H1 (cell line): ENCODE data around the gene DNAI1. TPM values are rescaled to one million over a fixed set of nuclear protein-coding genes. Genes with fewer than 3 reads are reported as not detected.
A peak's percentile ranks its signal among the peaks of the same experiment; 100 is the strongest.

Experiments used
- CTCF ChIA-PET: fragments of 300-600 bp; sonication (Branson Sonifier 250); formaldehyde crosslinking; loops from one replicate; lab custom pipeline; 2021; ENCODE audit not compliant: partially characterized antibody; lab: Charles Lee
- POLR2A ChIA-PET: fragments of 300-600 bp; sonication (Branson Sonifier 250); formaldehyde crosslinking; loops from one replicate; lab custom pipeline; 2021; ENCODE audit warnings: inconsistent platforms; ENCODE audit not compliant: partially characterized antibody; lab: Charles Lee
- DNase-seq, 2 experiments: peaks; one replicate each; pipeline versions ENCODE4 v3.0.0 to v3.0.0-alpha.2; 2010 to 2022; ENCODE audit warnings: low spot score in 2 of 2, low read depth in 1 of 2, mixed read lengths in 1 of 2
- FAIRE-seq: peaks from 2 replicates; lab custom pipeline; 2011; peaks lifted over from hg19 to GRCh38; lab: Jason Lieb, UNC
- H2AFZ ChIP-seq: 2 replicates; pipeline ENCODE4 v1.8.1; 2012; ENCODE audit warnings: low read length, inconsistent platforms
- H2AK5ac ChIP-seq: 2 replicates; pipeline ENCODE4 v1.6.1; 2013; ENCODE audit warnings: low read depth, low read length
- H2BK120ac ChIP-seq: replicated peaks from 2 replicates; pipeline ENCODE3; 2013; ENCODE audit warnings: low read depth, low read length, inconsistent platforms
- H2BK12ac ChIP-seq: 2 replicates; pipeline ENCODE4 v1.6.1; 2013; ENCODE audit warnings: low read depth, low read length
- H2BK15ac ChIP-seq: 2 replicates; pipeline ENCODE4 v1.6.1; 2013; ENCODE audit warnings: low read length
- H2BK20ac ChIP-seq: 2 replicates; pipeline ENCODE4 v1.6.1; 2013; ENCODE audit warnings: low read length
- H2BK5ac ChIP-seq: 2 replicates; pipeline ENCODE4 v1.6.1; 2013; ENCODE audit warnings: low read depth, low read length
- H3K14ac ChIP-seq: 2 replicates; pipeline ENCODE4 v1.6.1; 2013; ENCODE audit warnings: inconsistent platforms; ENCODE audit not compliant: insufficient read length
- H3K18ac ChIP-seq: 2 replicates; pipeline ENCODE4 v1.6.1; 2013; ENCODE audit warnings: low read length; ENCODE audit errors: extremely low read depth
- H3K23ac ChIP-seq: 2 replicates; pipeline ENCODE4 v1.6.1; 2013; ENCODE audit warnings: inconsistent platforms; ENCODE audit not compliant: insufficient read length
- H3K23me2 ChIP-seq: 2 replicates; pipeline ENCODE4 v1.6.1; 2013; ENCODE audit warnings: low read depth, low read length
- H3K27ac ChIP-seq: 2 replicates; pipeline ENCODE4 v1.6.1; 2011; ENCODE audit warnings: low read depth, low read length, inconsistent platforms
- H3K27me3 ChIP-seq, 4 experiments: replicated peaks in 1 of 4; 1 replicate in 1 of 4; 2 replicates in 3 of 4; pipeline versions ENCODE4 v1.6.1 to v1.8.1; 2011 to 2013; ENCODE audit warnings: low read length in 3 of 4, mild to moderate bottlenecking in 3 of 4, inconsistent platforms in 2 of 4, mixed read lengths in 2 of 4, moderate library complexity in 1 of 4; ENCODE audit not compliant: control insufficient read depth in 3 of 4, insufficient read depth in 3 of 4; ENCODE audit errors: extremely low read depth in 1 of 4
- H3K36me3 ChIP-seq, 4 experiments: 2 replicates each; pipeline versions ENCODE4 v1.6.1 to v1.8.1; 2011 to 2013; ENCODE audit warnings: mild to moderate bottlenecking in 4 of 4, low read length in 3 of 4, moderate library complexity in 2 of 4, control low read depth in 1 of 4, inconsistent platforms in 1 of 4; ENCODE audit not compliant: insufficient read depth in 4 of 4, control insufficient read depth in 2 of 4
- H3K4ac ChIP-seq: replicated peaks from 2 replicates; pipeline ENCODE3; 2013; ENCODE audit warnings: low read length, low read depth, mixed read lengths, inconsistent platforms; ENCODE audit not compliant: insufficient read length
- H3K4me1 ChIP-seq, 4 experiments: replicated peaks in 1 of 4; 1 replicate in 1 of 4; 2 replicates in 3 of 4; pipeline versions ENCODE4 v1.6.1 to v1.8.1; 2011 to 2013; ENCODE audit warnings: low read length in 3 of 4, inconsistent platforms in 2 of 4, mixed read lengths in 1 of 4; ENCODE audit not compliant: insufficient read depth in 4 of 4, control insufficient read depth in 3 of 4
- H3K4me2 ChIP-seq, 2 experiments: 2 replicates each; pipeline versions ENCODE4 v1.6.1 to v1.8.1; 2011 to 2013; ENCODE audit warnings: low read depth in 2 of 2, low read length in 2 of 2, control low read depth in 1 of 2, inconsistent platforms in 1 of 2, mild to moderate bottlenecking in 1 of 2; ENCODE audit not compliant: insufficient read depth in 1 of 2
- H3K4me3 ChIP-seq, 4 experiments: fragments of 200-600, 300-600 bp in 1 of 4; sonication (generic), shearing (Covaris generic), sonication (Bioruptor Twin) in 1 of 4; 2 replicates each; pipeline versions ENCODE4 v1.5.1 to v1.8.1; 2011 to 2016; ENCODE audit warnings: low read length in 4 of 4, low read depth in 3 of 4, control low read depth in 2 of 4, inconsistent platforms in 2 of 4, mild to moderate bottlenecking in 2 of 4, mixed read lengths in 1 of 4, moderate library complexity in 1 of 4; ENCODE audit not compliant: insufficient read depth in 2 of 4; ENCODE audit errors: extremely low read depth in 1 of 4
- H3K56ac ChIP-seq: replicated peaks from 2 replicates; pipeline ENCODE3; 2013; ENCODE audit warnings: low read depth, mild to moderate bottlenecking, mixed read lengths, low read length, inconsistent platforms; ENCODE audit not compliant: insufficient read length
- H3K79me1 ChIP-seq: 2 replicates; pipeline ENCODE4 v1.6.1; 2013; ENCODE audit warnings: low read depth, low read length, control low read depth
- H3K79me2 ChIP-seq, 2 experiments: 2 replicates each; pipeline versions ENCODE4 v1.6.1 to v1.8.1; 2012 to 2013; ENCODE audit warnings: low read length in 2 of 2, mild to moderate bottlenecking in 2 of 2, inconsistent platforms in 1 of 2; ENCODE audit not compliant: insufficient read depth in 2 of 2, control insufficient read depth in 1 of 2
- H3K9ac ChIP-seq, 4 experiments: replicated peaks in 1 of 4; 1 replicate in 1 of 4; 2 replicates in 3 of 4; pipeline versions ENCODE4 v1.6.1 to v1.8.1; 2011 to 2013; ENCODE audit warnings: low read depth in 3 of 4, low read length in 3 of 4, control low read depth in 2 of 4, mild to moderate bottlenecking in 2 of 4, moderate library complexity in 2 of 4, inconsistent platforms in 1 of 4; ENCODE audit errors: extremely low read depth in 1 of 4
- H3K9me3 ChIP-seq, 2 experiments: 2 replicates each; pipeline versions ENCODE4 v1.6.1 to v1.8.1; 2012 to 2013; ENCODE audit warnings: mild to moderate bottlenecking in 2 of 2, moderate library complexity in 2 of 2, control low read depth in 1 of 2, inconsistent platforms in 1 of 2, low read depth in 1 of 2, low read length in 1 of 2, mixed read lengths in 1 of 2; ENCODE audit not compliant: insufficient read depth in 2 of 2
- H4K20me1 ChIP-seq, 2 experiments: replicated peaks in 1 of 2; 2 replicates each; pipeline versions ENCODE3 to v1.8.1; 2011 to 2013; ENCODE audit warnings: inconsistent platforms in 2 of 2, low read length in 2 of 2, mild to moderate bottlenecking in 1 of 2; ENCODE audit not compliant: insufficient read depth in 2 of 2, control insufficient read depth in 1 of 2
- H4K5ac ChIP-seq: 2 replicates; pipeline ENCODE4 v1.6.1; 2013; ENCODE audit warnings: low read length, low read depth, mixed read lengths, inconsistent platforms; ENCODE audit not compliant: insufficient read length
- H4K8ac ChIP-seq: 2 replicates; pipeline ENCODE4 v1.8.0; 2013; ENCODE audit warnings: mild to moderate bottlenecking, moderate library complexity, low read length, inconsistent platforms; ENCODE audit not compliant: insufficient read depth; ENCODE audit errors: extremely low read depth
- H4K91ac ChIP-seq: replicated peaks from 2 replicates; pipeline ENCODE3; 2013; ENCODE audit warnings: low read length, mixed read lengths, inconsistent platforms; ENCODE audit not compliant: insufficient read length
- EP300 ChIP-seq, 2 experiments: IDR thresholded peaks; 1 replicate in 1 of 2; 2 replicates in 1 of 2; pipeline ENCODE4 v1.6.1; 2011 to 2012; ENCODE audit warnings: low read depth in 2 of 2, low read length in 2 of 2, mild to moderate bottlenecking in 2 of 2, borderline replicate concordance in 1 of 2, inconsistent platforms in 1 of 2, moderate library complexity in 1 of 2
- TCF12 ChIP-seq: IDR thresholded peaks from 2 replicates; pipeline ENCODE4 v1.6.1; 2011; ENCODE audit warnings: low read depth, mild to moderate bottlenecking, low read length
- WGBS, 2 experiments: shearing (Covaris generic) in 1 of 2; methylation state at CpG; one replicate each; pipeline versions ENCODE4 v1.1.6 to v1.1.7; 2013 to 2015; ENCODE audit warnings: low lambda C conversion rate in 2 of 2, mixed read lengths in 2 of 2, inconsistent platforms in 1 of 2, low coverage in 1 of 2, missing lambda C conversion rate in 1 of 2; ENCODE audit not compliant: insufficient replicate concordance in 2 of 2, insufficient coverage in 1 of 2, insufficient read length in 1 of 2; ENCODE audit errors: extremely low coverage in 1 of 2, missing lambda C conversion rate in 1 of 2; 5-methylcytosine and 5-hydroxymethylcytosine counted together
- polyA plus RNA-seq, 7 experiments: library from polyadenylated mRNA; depleted of rRNA in 3 of 7; stranded (reverse) in 5 of 7; unstranded in 2 of 7; fragments of >200 nt in 5 of 7; fragments of 200-250 nt in 2 of 7; gene quantifications; 1 replicate in 5 of 7; 2 replicates in 1 of 7; 4 replicates in 1 of 7; pipeline versions ENCODE4 v1.2.1 to v1.2.3, GENCODE V29; 2011 to 2013; ENCODE audit warnings: missing spikeins in 2 of 7, mixed read lengths in 2 of 7
- small RNA-seq: library from polyadenylated mRNA; stranded (forward); fragments of <200 nt; extraction: miRNeasy Mini kit (QIAGEN cat#:217004); gene quantifications from one replicate; pipeline ENCODE3, GENCODE V24; 2013; ENCODE audit not compliant: insufficient read depth
- total RNA-seq: library from RNA; stranded (reverse); fragmentation: NEBNext Ultra II Directional; extraction: Animal tissue kit (Norgen Biotek cat#: 25700); gene quantifications from 2 replicates; pipeline ENCODE4 v1.2.1, GENCODE V29; 2021

DNAI1 gene
- total and polyA plus RNA-seq, 2 of the 8 experiments (the other 6 are each of a cell fraction or from before 2014, with no cell fraction given), result 0.37 to 0.54 TPM

- H2BK20ac ChIP-seq, result no peak overlapping the region
- H2BK15ac ChIP-seq, result 0 out of 2 replicates have a peak overlapping the region, but pooled peaks have one; percentile 29
- H3K23me2 ChIP-seq, result no peaks in the 10 kb centered on the region
- no peak overlapping the region for H3K18ac ChIP-seq
- H3K4me3 ChIP-seq, result no peak overlapping the region
- DNase-seq, result no peak
- no peak overlapping the region for H2BK5ac ChIP-seq
- no peak overlapping the region for H3K14ac ChIP-seq
- H3K9me3 ChIP-seq, result no peaks in the 10 kb centered on the region
- H2AK5ac ChIP-seq, result no peak overlapping the region
- no peak overlapping the region for H3K27ac ChIP-seq
- H3K79me2 ChIP-seq, result no peaks in the 10 kb centered on the region
- H3K4ac ChIP-seq, result no peak overlapping the region
- H4K20me1 ChIP-seq, result no peaks in the 10 kb centered on the region
- POLR2A ChIA-PET, result interaction anchor here (1.2 to 2.2 kb wide), 5 partner anchors 9 to 76 kb away, joined by 3 to 7 read pairs (median 5); no protein-coding TSS in a partner anchor
- H3K56ac ChIP-seq, result no peak overlapping the region
- H3K36me3 ChIP-seq, result no peaks in the 10 kb centered on the region
- no peak for FAIRE-seq
- TF ChIP-seq TCF12, result no peak
- no peak for TF ChIP-seq EP300 (IDR thresholded peaks at IDR 0.05; ENCODE audit: borderline replicate concordance in 1 of 2, low read depth in 2 of 2, low read length in 2 of 2)
- TF ChIP-seq, all 59 proteins: peak for 0
- Histone ChIP-seq H2BK120ac (no peak overlapping the region), H3K27me3 (peaks cover 0 to 10% (median 5%) of the 10 kb centered on the region in 4 experiments; a peak in 3 of 7 replicates), H3K23ac (no peak overlapping the region), H3K4me1 (peaks cover 9 to 44% (median 17%) of the 10 kb centered on the region in 4 experiments), H3K4me2 (no peak overlapping the region), H4K91ac (no peak overlapping the region), H3K79me1 (no peaks in the 10 kb centered on the region), H2BK12ac (0 out of 2 replicates have a peak overlapping the region, but pooled peaks have one; percentile 12), H4K5ac (no peak overlapping the region), H3K9ac (no peak overlapping the region), H4K8ac (no peak overlapping the region), H2AFZ (no peak overlapping the region)
- CTCF ChIA-PET, result interaction anchor here (0.7 to 6.3 kb wide), 21 partner anchors 8 to 78 kb away, joined by 3 to 48 read pairs (median 4); partner anchors contain the start of gene SIGMAR1
- WGBS, 2 experiments, result 94% methylated on average over 11 of the region's 11 CpGs; no CpG with 5 or more reads in 1 of the 2 experiments
These were observed 111.8 kb downstream of the DNAI1 start for GRCh38 chr9:34570376-34570775.

Small RNA genes lying within 50 kb of the gene (small RNA-seq; reads per million reads assigned to genes)
- gene RN7SKP24, result not detected

Other genes starting within 250 kb of the DNAI1 start
- gene KIF24, start 129.5 kb upstream of the DNAI1 start, total RNA-seq, result 3.9 and 4.5 TPM in 2 replicates
- 2.3 and 2.7 TPM in 2 replicates for gene KIF24, start 129.5 kb upstream of the DNAI1 start, polyA plus RNA-seq (2011; rRNA removed)
- gene NUDT2, start 129.2 kb upstream of the DNAI1 start, total RNA-seq, result 16.7 and 18.1 TPM in 2 replicates
- gene NUDT2, start 129.2 kb upstream of the DNAI1 start, polyA plus RNA-seq (2011; rRNA removed), result 16.2 and 23.7 TPM in 2 replicates
- 5.0 and 5.9 TPM in 2 replicates for gene MYORG, start 81.9 kb upstream of the DNAI1 start, total RNA-seq
- 1.2 and 1.4 TPM in 2 replicates for gene MYORG, start 81.9 kb upstream of the DNAI1 start, polyA plus RNA-seq (2011; rRNA removed)
- 10.4 and 10.6 TPM in 2 replicates for gene FAM219A, start 235 bp upstream of the DNAI1 start, total RNA-seq
- 7.7 and 8.8 TPM in 2 replicates for gene FAM219A, start 235 bp upstream of the DNAI1 start, polyA plus RNA-seq (2011; rRNA removed)
- 12.2 and 14.1 TPM in 2 replicates for gene ENHO, start 64.2 kb downstream of the DNAI1 start, total RNA-seq
- gene ENHO, start 64.2 kb downstream of the DNAI1 start, polyA plus RNA-seq (2011; rRNA removed), result 49.4 and 60.4 TPM in 2 replicates
- 1.2 and 1.5 TPM in 2 replicates for gene CNTFR, start 130.9 kb downstream of the DNAI1 start, total RNA-seq
- 4.2 and 5.4 TPM in 2 replicates for gene CNTFR, start 130.9 kb downstream of the DNAI1 start, polyA plus RNA-seq (2011; rRNA removed)
- gene RPP25L, start 153.3 kb downstream of the DNAI1 start, total RNA-seq, result 21.6 and 25.6 TPM in 2 replicates
- gene RPP25L, start 153.3 kb downstream of the DNAI1 start, polyA plus RNA-seq (2011; rRNA removed), result 75.0 and 82.3 TPM in 2 replicates
- 23.4 and 25.6 TPM in 2 replicates for gene DCTN3, start 161.7 kb downstream of the DNAI1 start, total RNA-seq
- gene DCTN3, start 161.7 kb downstream of the DNAI1 start, polyA plus RNA-seq (2011; rRNA removed), result 37.8 and 39.2 TPM in 2 replicates
- gene ARID3C, start 170.3 kb downstream of the DNAI1 start, total RNA-seq, result not detected in 2 replicates
- gene ARID3C, start 170.3 kb downstream of the DNAI1 start, polyA plus RNA-seq (2011; rRNA removed), result 0.08 and 0.25 TPM in 2 replicates
- 84.2 and 86.8 TPM in 2 replicates for gene SIGMAR1, start 179.0 kb downstream of the DNAI1 start, total RNA-seq
- 134 and 169 TPM in 2 replicates for gene SIGMAR1, start 179.0 kb downstream of the DNAI1 start, polyA plus RNA-seq (2011; rRNA removed)
- 21.1 and 21.9 TPM in 2 replicates for gene GALT, start 187.9 kb downstream of the DNAI1 start, total RNA-seq
- 50.4 and 50.6 TPM in 2 replicates for gene GALT, start 187.9 kb downstream of the DNAI1 start, polyA plus RNA-seq (2011; rRNA removed)
- 5.1 and 5.5 TPM in 2 replicates for gene IL11RA, start 193.4 kb downstream of the DNAI1 start, total RNA-seq
- gene IL11RA, start 193.4 kb downstream of the DNAI1 start, polyA plus RNA-seq (2011; rRNA removed), result 9.1 and 10.5 TPM in 2 replicates
- gene CCL27, start 203.9 kb downstream of the DNAI1 start, total RNA-seq, result not detected in 2 replicates
- gene CCL27, start 203.9 kb downstream of the DNAI1 start, polyA plus RNA-seq (2011; rRNA removed), result 0.28 and 0.42 TPM in 2 replicates
- not detected in 2 replicates for gene CCL19, start 232.5 kb downstream of the DNAI1 start, total RNA-seq
- gene CCL19, start 232.5 kb downstream of the DNAI1 start, polyA plus RNA-seq (2011; rRNA removed), result not detected in 2 replicates